Left renal pelvis (tissue), 4 donors: ENCODE measurements around the gene ANO2. TPM values are rescaled to one million over a fixed set of nuclear protein-coding genes. Genes with fewer than 3 reads are reported as not detected.
A peak's percentile ranks its signal among the peaks of the same experiment; 100 is the strongest.

Source experiments
- DNase-seq, 4 donors: peaks; one replicate each; pipeline ENCODE4 v3.0.0-alpha.2; 2013; ENCODE audit warnings: low read depth in 4 of 4, low spot score in 3 of 4
- polyA plus RNA-seq, 4 donors: library from polyadenylated mRNA; unstranded; fragments of 120-200 nt; gene quantifications; one replicate each; pipeline ENCODE4 v1.2.1, GENCODE V29; 2013; ENCODE audit not compliant: insufficient read length in 4 of 4

Gene ANO2
- polyA plus RNA-seq, 4 donors: 1.8 to 4.0 (median 3.7) TPM

DNA sequence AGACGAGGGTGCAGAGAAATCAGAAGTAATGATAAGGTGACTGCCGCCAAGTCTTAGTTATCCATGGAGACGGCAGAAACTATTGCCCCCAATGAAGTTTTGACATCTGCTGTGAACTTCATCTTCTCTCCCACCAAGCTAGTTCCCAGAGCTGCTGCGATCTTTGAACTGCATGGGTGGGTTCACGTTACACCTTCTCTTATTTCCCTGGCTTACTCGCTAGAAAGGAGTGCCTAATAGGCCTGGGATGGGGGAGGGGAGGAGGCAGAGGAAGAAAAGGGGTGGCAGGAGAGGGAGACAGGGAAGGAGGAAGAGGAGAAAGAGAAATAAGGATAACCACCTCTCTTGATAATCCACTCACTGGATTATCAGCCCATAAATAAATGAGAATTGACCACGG is 356.0 kb downstream of the ANO2 start:
- DNase-seq: no peak

DNA sequence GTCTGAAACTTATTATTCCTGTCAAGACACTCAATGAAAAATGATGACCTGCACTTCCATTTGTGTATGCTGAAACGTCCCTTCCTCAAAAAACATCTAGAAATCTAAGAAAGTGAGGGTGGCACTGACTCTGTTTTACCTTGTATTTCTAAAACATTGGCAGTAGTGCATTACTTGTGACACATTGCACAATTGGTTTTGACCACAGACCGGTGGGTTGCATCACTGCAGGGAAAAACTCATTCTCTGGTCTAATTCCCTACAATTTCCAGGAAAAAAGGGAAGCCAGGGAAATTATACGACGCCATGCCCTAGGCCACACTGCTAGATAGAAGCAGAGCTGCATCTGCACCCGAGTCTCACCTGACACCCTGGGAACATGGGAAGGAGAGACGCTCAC is 356.5 kb downstream of the ANO2 start:
- DNase-seq: no peak

DNA sequence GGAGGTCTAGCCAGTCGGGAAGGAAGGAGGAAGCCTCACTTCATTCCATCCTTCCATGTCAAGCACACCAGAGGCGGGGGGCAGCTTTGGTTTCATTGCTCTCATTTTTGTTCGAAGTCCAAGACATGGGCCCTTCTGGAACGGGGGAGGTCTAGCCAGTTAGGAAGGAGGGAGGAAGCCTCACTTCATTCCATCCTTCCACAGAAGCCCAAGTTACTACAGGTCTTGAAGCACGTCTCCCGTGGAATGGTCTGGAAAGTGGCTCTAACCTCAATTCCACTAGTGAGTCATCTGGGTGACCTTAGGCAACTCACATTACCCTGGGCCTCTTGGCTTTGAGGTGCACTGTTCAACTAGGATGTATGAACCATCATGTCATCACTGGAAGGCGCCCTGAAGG is 356.9 kb downstream of the ANO2 start:
- DNase-seq: no peak

DNA sequence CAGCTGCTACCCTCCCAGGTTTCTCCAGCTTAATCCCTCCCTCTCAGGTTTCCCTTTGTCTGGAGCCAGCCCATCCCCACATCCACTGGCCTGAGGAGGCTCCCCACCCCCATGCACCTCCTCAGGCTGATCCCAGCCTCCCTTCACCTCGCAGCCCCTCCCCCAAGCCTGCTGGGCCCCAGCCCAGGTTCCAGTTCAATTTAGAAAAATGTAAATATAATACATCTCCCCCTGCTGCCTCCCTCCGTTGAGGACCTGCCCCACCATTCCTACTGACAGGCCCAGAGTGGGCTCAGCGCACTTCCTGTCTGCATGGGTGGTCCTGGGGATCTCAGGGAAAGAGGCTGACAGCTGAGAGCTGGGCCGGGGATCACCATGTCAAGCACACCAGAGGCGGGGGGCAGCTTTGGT is 357.3 kb downstream of the ANO2 start:
- DNase-seq: peak in 1 of 4 donors; percentile 63

DNA sequence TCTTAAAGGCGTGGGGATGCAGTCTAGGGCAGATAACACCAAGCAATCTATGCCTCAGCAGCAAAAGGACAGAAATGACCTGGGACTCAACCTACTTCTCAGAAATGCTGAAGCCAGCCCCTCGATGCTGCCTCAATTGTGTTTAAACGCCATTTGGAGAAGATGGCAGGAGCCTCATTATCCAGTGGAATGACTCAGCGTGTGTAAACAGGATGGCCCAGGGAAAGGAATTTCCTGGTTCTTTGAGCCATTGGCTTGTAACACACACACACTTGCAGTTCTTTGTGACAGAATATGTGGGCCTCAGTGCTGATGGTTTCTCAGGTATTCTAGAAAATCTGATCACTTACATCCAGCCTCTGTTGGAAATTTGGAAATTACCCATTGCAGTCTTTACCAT is 358.9 kb downstream of the ANO2 start:
- no peak for DNase-seq

DNA sequence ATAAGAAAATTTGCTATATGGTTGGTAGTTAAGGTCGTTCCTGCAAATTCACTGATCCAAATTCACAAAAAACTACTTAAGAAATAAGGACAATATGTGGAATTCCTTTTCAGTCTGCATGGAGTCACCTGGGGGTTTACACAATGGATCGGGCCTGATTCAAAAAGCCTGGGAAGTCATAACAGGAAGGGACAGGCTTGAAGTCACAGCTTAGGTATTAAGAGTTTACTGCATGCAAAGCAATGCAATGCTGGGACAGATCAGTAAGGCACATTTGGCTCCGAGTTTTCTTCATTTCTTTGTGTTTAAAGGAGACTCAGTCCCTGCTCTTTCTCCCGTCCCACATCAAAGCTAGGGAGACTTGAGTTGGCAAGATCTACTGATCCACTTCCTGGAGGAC is 359.9 kb downstream of the ANO2 start:
- DNase-seq: no peak

DNA sequence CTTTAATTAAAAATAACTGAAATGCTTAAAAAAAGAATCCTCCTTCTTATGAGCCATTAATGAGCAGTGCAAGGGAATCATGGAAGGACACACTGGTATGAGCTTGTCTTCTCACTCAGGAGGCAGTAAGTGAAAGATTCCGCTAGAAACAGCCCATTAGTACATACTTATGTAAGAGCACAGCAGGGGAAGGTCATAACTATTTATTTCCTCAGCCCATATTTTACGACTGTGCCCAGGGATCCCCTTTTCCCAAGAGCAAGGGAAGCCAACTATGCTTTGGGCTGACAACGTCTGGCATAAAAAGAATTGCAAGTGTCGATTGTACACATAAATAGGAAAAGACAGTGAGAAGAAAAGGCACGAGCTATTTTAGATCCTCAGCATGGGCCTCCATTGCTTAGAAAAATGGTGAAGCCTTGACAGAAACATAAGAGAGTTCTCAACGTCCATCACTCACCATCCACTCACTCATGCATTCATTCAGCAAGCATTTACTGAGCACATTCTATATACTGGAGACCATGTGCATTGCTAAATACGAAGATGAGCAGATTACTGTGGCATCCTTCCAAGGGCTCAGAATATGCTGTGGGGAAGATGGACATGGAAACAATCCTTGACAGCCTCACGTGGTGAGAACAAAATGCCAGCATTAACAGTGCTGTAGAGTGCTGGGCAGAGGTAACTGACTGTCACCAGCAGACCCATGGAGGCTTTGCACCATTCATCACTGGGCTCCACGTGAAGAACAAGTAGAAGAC is 360.5 kb downstream of the ANO2 start:
- no peak for DNase-seq

DNA sequence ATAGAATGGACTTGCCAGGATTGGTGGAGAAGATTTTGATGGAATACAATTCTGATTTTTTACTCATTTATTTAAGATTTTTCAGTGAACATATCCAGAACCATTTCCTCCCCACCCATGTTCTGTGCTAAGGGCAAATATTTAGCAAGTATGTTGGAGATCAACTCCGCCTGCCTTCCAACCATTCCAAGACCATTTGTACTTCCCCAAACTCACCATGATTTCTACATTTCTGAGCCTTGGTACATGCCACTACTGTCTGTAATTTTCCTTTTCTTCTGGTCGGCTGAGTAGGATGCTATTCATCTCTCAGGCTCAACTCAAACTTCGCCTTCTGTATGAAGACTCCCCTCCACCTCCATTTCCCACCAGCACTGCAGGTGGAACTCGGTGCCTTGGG is 362.5 kb downstream of the ANO2 start:
- DNase-seq: no peak

DNA sequence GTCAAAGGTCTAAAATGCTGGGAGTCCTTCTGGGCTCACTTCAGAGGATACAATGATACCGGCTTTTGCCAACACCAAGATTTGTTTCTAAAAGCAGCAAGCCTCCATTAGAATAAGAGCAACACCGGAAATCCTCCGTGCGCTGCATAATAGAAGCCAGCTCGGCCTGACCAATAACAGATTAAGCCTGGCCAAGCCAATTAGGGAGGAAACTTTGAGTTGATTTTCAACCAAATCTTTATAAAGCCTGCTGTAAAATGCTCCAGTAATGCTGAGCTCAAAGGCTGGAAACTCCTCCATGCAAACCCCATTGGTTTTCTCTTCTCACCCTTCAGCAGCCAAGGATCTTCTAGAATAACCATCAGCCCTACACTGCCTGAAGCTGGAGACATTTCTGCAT is 363.0 kb downstream of the ANO2 start:
- no peak for DNase-seq

DNA sequence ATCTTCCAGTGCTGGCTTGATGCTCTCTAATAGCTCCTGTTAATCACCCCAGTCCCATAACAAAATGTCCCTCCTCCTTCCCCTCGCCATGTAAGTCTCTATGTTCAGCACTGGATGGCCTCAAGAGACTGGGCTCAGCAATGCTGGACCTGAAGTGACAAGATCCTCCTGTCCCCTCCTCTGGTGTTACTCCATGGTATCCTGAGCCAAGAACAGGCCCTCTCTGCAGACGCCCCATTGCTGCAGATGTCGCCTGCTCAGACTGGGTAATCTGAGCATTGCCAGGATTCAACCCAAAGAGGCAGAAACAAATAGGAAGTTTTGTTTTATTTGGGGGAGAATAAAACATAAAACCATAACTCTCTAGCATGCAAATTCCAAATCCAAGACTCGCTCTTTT is 363.4 kb downstream of the ANO2 start:
- DNase-seq: no peak

DNA sequence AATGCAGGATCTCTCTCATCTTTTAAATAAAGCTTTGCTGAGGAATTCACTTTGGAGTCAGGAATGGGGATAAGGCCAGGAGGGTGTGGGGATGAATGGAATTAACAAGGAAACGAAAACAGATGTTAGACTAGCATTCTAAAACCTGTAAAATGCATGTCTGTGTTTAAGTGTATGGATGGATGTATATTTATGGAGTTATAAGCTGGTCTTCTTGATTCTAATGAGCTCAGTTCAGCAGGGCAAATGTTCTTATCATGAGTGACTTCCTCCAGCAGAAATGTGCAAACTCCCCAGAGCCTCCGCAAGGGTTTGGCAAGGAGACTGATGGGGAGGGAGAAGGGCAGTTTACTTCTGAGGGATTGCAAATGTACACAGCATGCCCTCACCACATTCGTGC is 364.0 kb downstream of the ANO2 start:
- no peak for DNase-seq

DNA sequence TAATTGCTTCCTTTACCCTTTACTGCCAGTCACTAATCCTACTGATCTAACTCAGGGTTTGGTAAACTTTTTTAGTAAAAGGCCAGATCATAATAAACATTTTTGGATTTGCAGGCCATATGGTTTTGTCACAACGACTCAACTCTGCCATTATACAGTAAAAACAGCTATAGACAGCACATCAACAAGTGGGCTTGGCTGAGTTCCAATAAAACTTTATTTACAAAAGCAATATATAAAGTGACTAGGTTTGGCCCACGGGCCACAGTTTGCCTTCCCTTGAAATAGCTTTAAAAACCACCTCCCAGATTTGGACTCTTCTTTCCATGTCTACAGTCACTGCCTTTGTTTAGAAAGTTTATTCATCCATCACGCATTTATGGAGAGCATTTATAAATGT is 366.3 kb downstream of the ANO2 start:
- no peak for DNase-seq

DNA sequence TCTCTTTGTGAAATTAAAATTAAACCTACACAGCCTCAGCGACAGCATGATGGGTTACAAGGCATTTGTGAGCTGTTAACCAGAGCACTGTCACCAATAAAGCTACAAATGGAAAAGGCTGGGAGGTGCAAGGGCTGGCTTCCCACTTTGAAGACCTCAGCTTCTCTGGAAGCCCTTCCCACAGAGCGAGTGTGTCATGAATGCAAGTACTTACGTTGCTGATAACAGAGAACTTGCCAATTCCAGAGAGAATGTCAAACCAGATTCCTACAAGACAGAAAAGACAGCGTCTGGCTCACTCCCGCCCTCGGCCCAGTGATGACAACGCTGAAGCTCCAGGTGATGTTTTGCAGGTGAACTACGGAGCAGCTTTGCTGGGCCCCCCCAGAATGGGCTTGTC is 367.3 kb downstream of the ANO2 start:
- DNase-seq: no peak

DNA sequence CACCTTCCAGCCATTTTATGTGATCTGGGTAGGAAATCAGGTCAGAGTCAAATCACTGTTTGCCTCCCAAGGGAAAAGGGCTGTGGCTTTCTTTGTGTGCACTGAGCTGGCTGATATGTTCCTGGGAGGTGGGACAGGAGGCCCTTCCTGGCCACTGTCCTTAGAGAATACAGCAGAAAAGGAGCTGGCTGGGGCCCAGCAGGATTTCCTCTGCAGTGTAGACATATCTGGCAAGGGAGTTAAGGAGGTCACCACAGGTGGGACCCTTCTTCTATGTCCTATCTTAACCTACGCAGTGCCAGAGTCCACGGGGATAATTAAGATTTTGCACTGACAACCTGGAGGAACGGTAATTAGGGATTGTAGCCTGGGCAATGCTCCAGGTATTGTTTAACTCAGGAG is 367.8 kb downstream of the ANO2 start:
- no peak for DNase-seq

DNA sequence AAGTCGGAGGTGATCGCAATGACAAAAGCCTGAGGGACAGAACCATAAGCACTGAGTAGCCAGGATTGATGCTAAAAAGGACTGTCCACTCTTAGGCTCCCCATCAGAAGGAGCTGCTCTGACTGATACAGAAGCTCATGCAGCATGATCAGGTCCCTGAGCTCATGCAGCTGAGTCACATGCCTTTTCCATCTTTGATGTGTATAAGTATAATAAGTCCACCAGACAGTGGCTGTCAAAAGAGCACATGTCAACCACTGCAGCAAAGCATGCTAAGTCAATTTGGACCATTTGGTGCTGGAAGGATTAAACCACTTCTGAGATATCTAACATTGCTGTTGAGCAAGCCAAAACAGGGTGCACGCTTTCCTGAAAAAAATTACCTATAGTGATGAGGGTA is 369.1 kb downstream of the ANO2 start:
- DNase-seq: no peak

DNA sequence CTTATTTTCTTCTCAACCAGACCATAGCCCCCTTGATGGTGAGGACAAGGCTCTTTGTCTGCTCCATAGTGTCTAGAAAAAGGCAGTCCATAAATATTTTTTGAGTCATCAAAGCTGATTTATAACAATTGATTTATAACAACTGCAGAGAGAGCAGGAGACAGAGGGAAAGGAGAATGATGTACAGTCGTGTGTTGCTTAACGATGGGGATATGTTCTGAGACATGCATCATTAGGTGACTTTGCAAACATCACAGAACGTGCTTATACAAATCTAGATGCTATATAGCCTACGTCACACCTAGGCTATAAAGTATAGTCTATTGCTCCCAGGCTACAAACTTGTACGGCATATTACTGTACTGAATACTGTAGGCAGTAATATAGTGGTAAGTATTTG is 369.8 kb downstream of the ANO2 start:
- no peak for DNase-seq

DNA sequence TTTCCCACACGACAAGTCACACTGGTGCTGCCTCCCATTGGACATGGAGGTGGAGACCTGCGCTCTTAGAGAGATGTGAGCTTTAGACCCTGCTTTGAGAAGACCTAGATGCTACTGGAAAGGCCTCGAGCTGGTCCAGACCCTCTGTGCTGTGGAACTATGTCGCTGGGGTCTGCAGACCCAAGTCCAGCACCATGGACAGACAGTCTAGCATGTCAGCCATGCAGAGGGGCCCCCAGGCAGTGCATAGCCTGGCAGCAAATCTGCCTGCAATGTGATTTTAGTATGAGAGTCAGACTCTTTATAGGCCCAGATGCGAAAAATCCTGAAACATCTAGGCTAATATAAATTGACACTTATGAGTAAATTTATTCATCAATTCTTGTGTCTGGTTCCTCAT is 371.7 kb downstream of the ANO2 start:
- DNase-seq: no peak

DNA sequence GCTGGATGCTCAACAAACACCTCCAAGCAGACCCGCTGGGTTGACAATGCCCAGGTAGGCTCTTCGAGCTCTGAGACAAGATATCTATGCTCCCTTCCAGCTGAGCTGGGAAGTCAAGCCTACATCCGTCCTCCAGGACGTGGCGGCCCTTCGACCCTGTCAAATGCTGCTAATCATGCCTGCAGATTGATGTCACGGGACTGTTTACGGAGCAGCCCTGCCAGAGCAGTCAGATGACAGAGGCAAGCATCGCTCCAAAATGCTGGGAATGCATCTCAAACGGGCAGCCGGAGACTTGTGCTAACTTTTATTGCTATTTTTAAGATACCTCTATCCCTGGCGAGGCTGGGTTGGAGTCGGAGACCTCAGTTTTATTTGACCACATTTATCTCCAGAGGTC is 373.9 kb downstream of the ANO2 start:
- DNase-seq: no peak

DNA sequence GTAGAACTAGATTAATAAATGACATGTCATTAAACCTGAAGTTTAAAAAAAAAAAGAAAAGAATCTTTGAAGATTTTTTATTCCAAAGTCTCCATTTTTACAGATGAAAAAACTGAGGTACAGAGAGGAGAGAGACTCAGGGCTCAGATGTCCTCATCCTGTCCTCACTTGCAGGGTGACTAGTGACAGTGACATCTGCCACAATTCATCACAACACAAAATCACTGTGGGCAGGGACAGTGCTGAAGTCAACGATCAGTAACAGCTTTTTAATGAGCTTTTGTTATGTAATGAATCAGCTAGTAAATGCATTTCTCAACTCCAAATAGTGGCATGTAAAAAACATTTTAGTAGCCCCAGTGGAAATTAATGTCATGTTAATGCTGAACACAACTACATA is 374.6 kb downstream of the ANO2 start:
- DNase-seq: no peak

DNA sequence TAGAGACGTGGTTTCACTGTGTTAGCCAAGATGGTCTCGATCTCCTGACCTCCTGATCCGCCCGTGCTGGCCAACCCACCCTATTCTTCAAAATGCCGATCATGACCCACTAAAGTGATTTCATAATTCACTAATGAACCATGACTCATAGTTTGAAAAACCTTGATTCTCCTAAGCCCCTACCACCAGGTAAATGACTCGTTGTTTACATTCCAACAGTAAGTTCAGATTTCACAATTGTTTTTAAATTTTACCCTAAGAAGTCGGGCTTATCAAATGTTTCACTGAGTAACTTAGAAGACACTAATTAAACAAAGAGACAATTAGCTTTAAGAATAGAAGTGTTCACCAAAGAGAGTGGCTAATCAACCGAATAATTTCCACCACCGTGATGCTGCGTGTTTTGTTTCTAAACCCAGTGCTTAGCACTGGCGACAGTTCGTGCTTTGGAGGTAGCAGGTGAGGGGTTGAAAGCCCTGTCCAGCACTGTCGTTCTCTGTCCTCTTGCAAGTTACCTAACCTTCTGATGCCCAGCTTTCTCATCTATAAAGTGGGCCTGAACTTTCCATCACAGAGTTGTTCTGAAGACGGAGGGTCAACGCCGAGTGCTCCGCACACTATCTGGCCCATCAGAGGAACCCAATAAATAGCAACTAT is 376.6 kb downstream of the ANO2 start:
- no peak for DNase-seq

DNA sequence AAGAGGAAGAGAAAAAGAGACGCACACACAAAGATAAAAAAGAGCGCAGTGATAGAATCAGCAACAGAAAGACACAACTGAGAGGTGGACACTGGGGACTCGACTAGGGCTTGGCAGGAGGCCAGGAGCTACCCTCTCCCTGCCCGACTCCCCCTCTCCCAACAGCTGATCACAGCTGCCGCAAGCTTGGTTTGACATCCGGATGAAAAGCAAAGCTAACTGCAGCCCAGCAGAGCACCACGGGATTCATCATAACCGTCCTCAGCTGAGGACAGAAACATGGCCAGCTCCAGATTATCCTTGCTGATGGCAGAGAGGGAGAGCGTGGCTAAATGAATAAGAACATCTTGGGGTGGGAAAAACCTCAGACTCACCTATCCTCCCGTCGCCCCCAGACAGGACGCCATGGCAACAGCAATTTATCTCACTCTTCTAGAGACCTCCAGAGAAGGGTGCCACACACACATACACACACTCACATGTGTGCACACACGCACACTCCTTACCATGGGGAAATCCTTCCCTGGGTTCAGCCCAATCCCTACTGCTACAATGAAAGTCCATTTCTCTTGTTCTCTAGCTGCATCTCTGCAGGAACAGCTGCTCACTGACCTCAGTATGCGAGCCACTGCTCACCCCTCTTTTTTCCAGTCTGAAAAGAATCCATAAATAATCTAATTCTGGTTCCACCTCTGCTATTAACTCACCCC is 377.9 kb downstream of the ANO2 start:
- DNase-seq: peak in 1 of 4 donors; percentile 65
